Measurements from ENCODE around the gene PHLDB1. TPM values are rescaled to one million over a fixed set of nuclear protein-coding genes. Genes with fewer than 3 reads are reported as not detected.

The PHLDB1 gene
- total and polyA plus RNA-seq, 2 donors = 54.0 to 112 TPM

- Histone ChIP-seq H3K4me1 (ENCODE audit: insufficient read depth) (peaks cover 2% of the 10 kb centered on the region), H3K27ac (ENCODE audit: low read depth) (no peak overlapping the region), H3K36me3 (ENCODE audit: insufficient read depth) (peaks cover 2% of the 10 kb centered on the region), H3K4me3 (ENCODE audit: low read depth, low read length) (no peak overlapping the region)
- DNase-seq (ENCODE audit: extremely low spot score) = no peak
- WGBS = 24% methylated on average over 9 of the region's 9 CpGs
These were observed 15.2 kb downstream of the PHLDB1 start for GRCh38 chr11:118622376-118623268.

- Histone ChIP-seq H3K4me3 (ENCODE audit: low read depth, low read length) (no peak overlapping the region), H3K36me3 (ENCODE audit: insufficient read depth) (peaks cover 3% of the 10 kb centered on the region), H3K27ac (ENCODE audit: low read depth) (no peak overlapping the region), H3K4me1 (ENCODE audit: insufficient read depth) (peaks cover 2% of the 10 kb centered on the region)
- 44% methylated on average over 4 of the region's 4 CpGs for WGBS
- no peak for DNase-seq (ENCODE audit: extremely low spot score)
These were observed 15.8 kb downstream of the PHLDB1 start for GRCh38 chr11:118623269-118623655.

- Histone ChIP-seq H3K36me3 (ENCODE audit: insufficient read depth) (peaks cover 3% of the 10 kb centered on the region), H3K27ac (ENCODE audit: low read depth) (no peak overlapping the region), H3K4me3 (ENCODE audit: low read depth, low read length) (no peak overlapping the region), H3K4me1 (ENCODE audit: insufficient read depth) (peaks cover 2% of the 10 kb centered on the region)
- WGBS = 84% methylated on average over 6 of the region's 6 CpGs
- DNase-seq (ENCODE audit: extremely low spot score) = no peak
These were observed 17.7 kb downstream of the PHLDB1 start for GRCh38 chr11:118625036-118625690.

GRCh38 chr11:118625976-118626375, 18.6 kb downstream of the PHLDB1 start:
- Histone ChIP-seq H3K4me3 (ENCODE audit: low read depth, low read length) (no peak overlapping the region), H3K27ac (ENCODE audit: low read depth) (no peak overlapping the region), H3K36me3 (ENCODE audit: insufficient read depth) (peaks cover 3% of the 10 kb centered on the region), H3K4me1 (ENCODE audit: insufficient read depth) (peaks cover 2% of the 10 kb centered on the region)
- WGBS = 83% methylated on average over 2 of the region's 2 CpGs
- DNase-seq (ENCODE audit: extremely low spot score) = no peak

GRCh38 chr11:118627566-118627965, 20.2 kb downstream of the PHLDB1 start:
- Histone ChIP-seq H3K4me3 (ENCODE audit: low read depth, low read length) (no peak overlapping the region), H3K36me3 (ENCODE audit: insufficient read depth) (peaks cover 3% of the 10 kb centered on the region), H3K27ac (ENCODE audit: low read depth) (no peak overlapping the region), H3K4me1 (ENCODE audit: insufficient read depth) (no peaks in the 10 kb centered on the region)
- DNase-seq (ENCODE audit: extremely low spot score) = no peak
- 87% methylated on average over 10 of the region's 10 CpGs for WGBS

- no peak overlapping the region for H3K27ac ChIP-seq (ENCODE audit: low read depth)
- no peaks in the 10 kb centered on the region for H3K4me1 ChIP-seq (ENCODE audit: insufficient read depth)
- H3K36me3 ChIP-seq (ENCODE audit: insufficient read depth) = peaks cover 3% of the 10 kb centered on the region
These were observed 20.6 kb downstream of the PHLDB1 start for GRCh38 chr11:118628031-118628430.

GRCh38 chr11:118628432-118628831, 21.0 kb downstream of the PHLDB1 start:
- Histone ChIP-seq H3K4me1 (ENCODE audit: insufficient read depth) (no peaks in the 10 kb centered on the region), H3K4me3 (ENCODE audit: low read depth, low read length) (no peak overlapping the region), H3K36me3 (ENCODE audit: insufficient read depth) (peaks cover 3% of the 10 kb centered on the region), H3K27ac (ENCODE audit: low read depth) (no peak overlapping the region)
- 91% methylated on average over 13 of the region's 13 CpGs for WGBS
- no peak for DNase-seq (ENCODE audit: extremely low spot score)

More at GRCh38 chr11:118628031-118628430, 20.6 kb downstream of the PHLDB1 start:
- no peak overlapping the region for H3K4me3 ChIP-seq (ENCODE audit: low read depth, low read length)
- WGBS = 95% methylated on average over 20 of the region's 20 CpGs
- DNase-seq (ENCODE audit: extremely low spot score) = no peak

- no peak for DNase-seq (ENCODE audit: extremely low spot score)
- H3K4me1 ChIP-seq (ENCODE audit: insufficient read depth) = no peaks in the 10 kb centered on the region
- no peak overlapping the region for H3K4me3 ChIP-seq (ENCODE audit: low read depth, low read length)
- no peak overlapping the region for H3K27ac ChIP-seq (ENCODE audit: low read depth)
- H3K36me3 ChIP-seq (ENCODE audit: insufficient read depth) = peaks cover 3% of the 10 kb centered on the region
- 56% methylated on average over 5 of the region's 5 CpGs for WGBS
These were observed 21.6 kb downstream of the PHLDB1 start for GRCh38 chr11:118628861-118629549.

GRCh38 chr11:118629761-118630661, 22.6 kb downstream of the PHLDB1 start:
- Histone ChIP-seq H3K27ac (ENCODE audit: low read depth) (no peak overlapping the region), H3K4me1 (ENCODE audit: insufficient read depth) (no peaks in the 10 kb centered on the region), H3K36me3 (ENCODE audit: insufficient read depth) (peaks cover 3% of the 10 kb centered on the region), H3K4me3 (ENCODE audit: low read depth, low read length) (no peak overlapping the region)
- 83% methylated on average over 6 of the region's 6 CpGs for WGBS
- no peak for DNase-seq (ENCODE audit: extremely low spot score)

GRCh38 chr11:118631142-118631909, 23.9 kb downstream of the PHLDB1 start:
- Histone ChIP-seq H3K27ac (ENCODE audit: low read depth) (no peak overlapping the region), H3K4me1 (ENCODE audit: insufficient read depth) (no peaks in the 10 kb centered on the region), H3K4me3 (ENCODE audit: low read depth, low read length) (no peak overlapping the region), H3K36me3 (ENCODE audit: insufficient read depth) (peaks cover 3% of the 10 kb centered on the region)
- WGBS = 91% methylated on average over 14 of the region's 14 CpGs
- no peak for DNase-seq (ENCODE audit: extremely low spot score)

- Histone ChIP-seq H3K36me3 (ENCODE audit: insufficient read depth) (no peaks in the 10 kb centered on the region), H3K27ac (ENCODE audit: low read depth) (no peak overlapping the region), H3K4me3 (ENCODE audit: low read depth, low read length) (no peak overlapping the region), H3K4me1 (ENCODE audit: insufficient read depth) (no peaks in the 10 kb centered on the region)
- no peak for DNase-seq (ENCODE audit: extremely low spot score)
- WGBS = 80% methylated on average over 9 of the region's 9 CpGs
These were observed 25.3 kb downstream of the PHLDB1 start for GRCh38 chr11:118632577-118633318.

GRCh38 chr11:118633319-118633690, 25.9 kb downstream of the PHLDB1 start:
- 95% methylated on average over 1 of the region's 1 CpG for WGBS
- no peak overlapping the region for H3K4me3 ChIP-seq (ENCODE audit: low read depth, low read length)
- no peaks in the 10 kb centered on the region for H3K4me1 ChIP-seq (ENCODE audit: insufficient read depth)
- H3K36me3 ChIP-seq (ENCODE audit: insufficient read depth) = no peaks in the 10 kb centered on the region
- no peak for DNase-seq (ENCODE audit: extremely low spot score)
- H3K27ac ChIP-seq (ENCODE audit: low read depth) = no peak overlapping the region

All from urinary bladder (tissue), 4 donors.